Measurements from ENCODE around the gene DCAF16. TPM values are rescaled to one million over a fixed set of nuclear protein-coding genes. Genes with fewer than 3 reads are reported as not detected.

The DCAF16 gene
- total and polyA plus RNA-seq, 10 of the 15 experiments (the other 5 are each of a cell fraction or from before 2014, with no cell fraction given): 5.8 to 48.6 (median 26.0) TPM

- intact Hi-C loops (cut with micrococcal nuclease; ENCODE audit: unreplicated experiment): no loop called here
- Histone ChIP-seq H3K4me3 (no peak overlapping the region), H3K9ac (ENCODE audit: control insufficient read depth, insufficient read depth, low read length) (no peak overlapping the region), H3K27me3 (replicated peaks in 1 of 2; ENCODE audit: control insufficient read depth in 2 of 2, insufficient read depth in 2 of 2, low read length in 1 of 2) (no peaks in the 10 kb centered on the region), H3K9me3 (replicated peaks; ENCODE audit: control insufficient read depth, insufficient read depth, low read length) (no peaks in the 10 kb centered on the region; the same call in 2 of the 3 replicates), H2AFZ (ENCODE audit: control insufficient read depth, low read depth, low read length) (no peak overlapping the region), H3K27ac (ENCODE audit: control insufficient read depth, insufficient read depth) (no peak overlapping the region), H3K4me1 (ENCODE audit: control insufficient read depth, insufficient read depth, low read length) (no peaks in the 10 kb centered on the region), H3K4me2 (ENCODE audit: control insufficient read depth, insufficient read depth) (no peak overlapping the region), H3K79me2 (ENCODE audit: control insufficient read depth, insufficient read depth, low read length) (no peaks in the 10 kb centered on the region), H3K36me3 (ENCODE audit: control insufficient read depth in 2 of 2, insufficient read depth in 2 of 2, low read length in 1 of 2) (no peaks in the 10 kb centered on the region), H4K20me1 (ENCODE audit: control insufficient read depth, insufficient read depth) (no peaks in the 10 kb centered on the region)
- DNase-seq (ENCODE audit: low read depth, low spot score) (no peak), ATAC-seq (no peak), FAIRE-seq (no peak)
- ChIA-PET SMC1A (ENCODE audit: uncharacterized antibody, unreplicated experiment) (no interaction called here), CTCF (no interaction called here), POLR2A (no interaction called here), RAD21 (ENCODE audit: unreplicated experiment) (no interaction called here)
- in situ Hi-C loops (cut with MboI): no loop called here
- BruUV-seq (replicated peaks): no TSS peak
- 99% methylated on average over 5 of the region's 5 CpGs for WGBS (ENCODE audit: insufficient coverage, insufficient replicate concordance, low lambda C conversion rate, missing lambda C conversion rate)
- TF ChIP-seq CREB1 (IDR thresholded peaks at IDR 0.05; ENCODE audit: low read depth) (no peak), ZNF24 (IDR thresholded peaks at IDR 0.05) (no peak), STAT1 (conservative IDR thresholded peaks at IDR 0.05) (no peak), IRF3 (IDR thresholded peaks at IDR 0.05) (no peak), SUZ12 (IDR thresholded peaks at IDR 0.05; ENCODE audit: unreplicated experiment) (no peak), GATAD2B (conservative IDR thresholded peaks at IDR 0.05; ENCODE audit: low read depth) (no peak), RB1 (IDR thresholded peaks at IDR 0.05; ENCODE audit: borderline replicate concordance) (no peak), NFIC (IDR thresholded peaks at IDR 0.05; ENCODE audit: low read depth, low read length) (no peak), CEBPB (IDR thresholded peaks at IDR 0.05; ENCODE audit: borderline replicate concordance in 1 of 2, low read depth in 2 of 2, low read length in 2 of 2) (no peak), RUNX3 (IDR thresholded peaks at IDR 0.05; ENCODE audit: low read length) (no peak), EED (IDR thresholded peaks at IDR 0.05; ENCODE audit: low read depth) (no peak), RFX5 (IDR thresholded peaks at IDR 0.05; ENCODE audit: low read depth, low read length) (no peak)
- TF ChIP-seq, protein P1, sequence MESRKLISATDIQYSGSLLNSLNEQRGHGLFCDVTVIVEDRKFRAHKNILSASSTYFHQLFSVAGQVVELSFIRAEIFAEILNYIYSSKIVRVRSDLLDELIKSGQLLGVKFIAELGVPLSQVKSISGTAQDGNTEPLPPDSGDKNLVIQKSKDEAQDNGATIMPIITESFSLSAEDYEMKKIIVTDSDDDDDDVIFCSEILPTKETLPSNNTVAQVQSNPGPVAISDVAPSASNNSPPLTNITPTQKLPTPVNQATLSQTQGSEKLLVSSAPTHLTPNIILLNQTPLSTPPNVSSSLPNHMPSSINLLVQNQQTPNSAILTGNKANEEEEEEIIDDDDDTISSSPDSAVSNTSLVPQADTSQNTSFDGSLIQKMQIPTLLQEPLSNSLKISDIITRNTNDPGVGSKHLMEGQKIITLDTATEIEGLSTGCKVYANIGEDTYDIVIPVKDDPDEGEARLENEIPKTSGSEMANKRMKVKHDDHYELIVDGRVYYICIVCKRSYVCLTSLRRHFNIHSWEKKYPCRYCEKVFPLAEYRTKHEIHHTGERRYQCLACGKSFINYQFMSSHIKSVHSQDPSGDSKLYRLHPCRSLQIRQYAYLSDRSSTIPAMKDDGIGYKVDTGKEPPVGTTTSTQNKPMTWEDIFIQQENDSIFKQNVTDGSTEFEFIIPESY (IDR thresholded peaks at IDR 0.05): no peak
- TF ChIP-seq, protein P2, sequence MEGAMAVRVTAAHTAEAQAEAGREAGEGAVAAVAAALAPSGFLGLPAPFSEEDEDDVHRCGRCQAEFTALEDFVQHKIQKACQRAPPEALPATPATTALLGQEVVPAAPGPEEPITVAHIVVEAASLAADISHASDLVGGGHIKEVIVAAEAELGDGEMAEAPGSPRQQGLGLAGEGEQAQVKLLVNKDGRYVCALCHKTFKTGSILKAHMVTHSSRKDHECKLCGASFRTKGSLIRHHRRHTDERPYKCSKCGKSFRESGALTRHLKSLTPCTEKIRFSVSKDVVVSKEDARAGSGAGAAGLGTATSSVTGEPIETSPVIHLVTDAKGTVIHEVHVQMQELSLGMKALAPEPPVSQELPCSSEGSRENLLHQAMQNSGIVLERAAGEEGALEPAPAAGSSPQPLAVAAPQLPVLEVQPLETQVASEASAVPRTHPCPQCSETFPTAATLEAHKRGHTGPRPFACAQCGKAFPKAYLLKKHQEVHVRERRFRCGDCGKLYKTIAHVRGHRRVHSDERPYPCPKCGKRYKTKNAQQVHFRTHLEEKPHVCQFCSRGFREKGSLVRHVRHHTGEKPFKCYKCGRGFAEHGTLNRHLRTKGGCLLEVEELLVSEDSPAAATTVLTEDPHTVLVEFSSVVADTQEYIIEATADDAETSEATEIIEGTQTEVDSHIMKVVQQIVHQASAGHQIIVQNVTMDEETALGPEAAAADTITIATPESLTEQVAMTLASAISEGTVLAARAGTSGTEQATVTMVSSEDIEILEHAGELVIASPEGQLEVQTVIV (IDR thresholded peaks at IDR 0.05; ENCODE audit: borderline replicate concordance, partially characterized antibody): no peak
- TF ChIP-seq, protein P3, sequence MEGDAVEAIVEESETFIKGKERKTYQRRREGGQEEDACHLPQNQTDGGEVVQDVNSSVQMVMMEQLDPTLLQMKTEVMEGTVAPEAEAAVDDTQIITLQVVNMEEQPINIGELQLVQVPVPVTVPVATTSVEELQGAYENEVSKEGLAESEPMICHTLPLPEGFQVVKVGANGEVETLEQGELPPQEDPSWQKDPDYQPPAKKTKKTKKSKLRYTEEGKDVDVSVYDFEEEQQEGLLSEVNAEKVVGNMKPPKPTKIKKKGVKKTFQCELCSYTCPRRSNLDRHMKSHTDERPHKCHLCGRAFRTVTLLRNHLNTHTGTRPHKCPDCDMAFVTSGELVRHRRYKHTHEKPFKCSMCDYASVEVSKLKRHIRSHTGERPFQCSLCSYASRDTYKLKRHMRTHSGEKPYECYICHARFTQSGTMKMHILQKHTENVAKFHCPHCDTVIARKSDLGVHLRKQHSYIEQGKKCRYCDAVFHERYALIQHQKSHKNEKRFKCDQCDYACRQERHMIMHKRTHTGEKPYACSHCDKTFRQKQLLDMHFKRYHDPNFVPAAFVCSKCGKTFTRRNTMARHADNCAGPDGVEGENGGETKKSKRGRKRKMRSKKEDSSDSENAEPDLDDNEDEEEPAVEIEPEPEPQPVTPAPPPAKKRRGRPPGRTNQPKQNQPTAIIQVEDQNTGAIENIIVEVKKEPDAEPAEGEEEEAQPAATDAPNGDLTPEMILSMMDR (IDR thresholded peaks at IDR 0.05 in 2 of 3, conservative IDR thresholded peaks at IDR 0.05 in 1 of 3; ENCODE audit: control insufficient read depth in 2 of 3, extremely low read depth in 1 of 3, insufficient read depth in 1 of 3, low read depth in 3 of 3, low read length in 3 of 3): no peak
Observed at GRCh38 chr4:17859793-17860406, 49.3 kb upstream of the DCAF16 start.

All from GM12878 (cell line).